Astrocyte of the hippocampus (primary cell): Measurements from ENCODE around the gene ADCK2.
"Not testable (repeated sequence)": the region's sequence is repeated elsewhere in the genome, so short reads cannot be mapped to it uniquely, and the experiment has no call there.

Experiments
- DNase-seq: peaks from one replicate; pipeline ENCODE4 v3.0.0; 2011; ENCODE audit warnings: low read depth, low spot score

The ADCK2 gene

DNA sequence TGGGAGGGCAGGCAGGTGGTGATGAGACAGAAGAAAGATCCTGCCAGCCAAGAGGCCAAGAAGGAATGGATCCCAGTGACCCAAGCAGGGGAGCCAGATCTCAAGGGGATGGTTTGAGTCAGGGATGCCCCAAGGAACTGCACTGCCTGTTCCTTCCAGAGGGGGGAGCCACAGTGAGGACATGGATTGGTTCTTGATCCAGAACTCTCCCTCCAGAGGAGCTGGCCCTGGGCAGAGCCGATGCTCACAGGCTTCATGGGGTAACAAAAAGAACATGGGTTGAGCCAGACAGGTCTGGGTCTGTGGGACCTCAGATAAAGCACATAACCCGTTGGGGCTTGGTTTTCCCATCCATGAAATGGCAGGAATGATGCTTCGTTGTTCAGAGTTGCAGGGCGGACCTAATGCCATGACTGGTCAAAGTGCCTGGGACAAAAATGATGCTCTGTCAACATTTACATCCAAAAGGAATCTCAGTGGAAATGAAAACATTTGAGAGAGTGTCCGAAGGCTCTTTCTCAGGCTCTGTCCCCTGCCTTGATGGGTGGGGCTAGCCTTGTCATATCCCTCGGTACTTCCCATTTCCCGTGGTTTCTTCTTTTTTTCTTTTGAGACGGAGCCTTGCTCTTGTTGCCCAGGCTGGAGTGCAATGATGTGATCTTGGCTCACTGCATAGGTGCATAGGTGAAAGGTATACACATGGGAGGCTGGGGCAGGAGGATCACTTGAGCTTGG is 27.4 kb upstream of the ADCK2 start:
- no peak for DNase-seq

DNA sequence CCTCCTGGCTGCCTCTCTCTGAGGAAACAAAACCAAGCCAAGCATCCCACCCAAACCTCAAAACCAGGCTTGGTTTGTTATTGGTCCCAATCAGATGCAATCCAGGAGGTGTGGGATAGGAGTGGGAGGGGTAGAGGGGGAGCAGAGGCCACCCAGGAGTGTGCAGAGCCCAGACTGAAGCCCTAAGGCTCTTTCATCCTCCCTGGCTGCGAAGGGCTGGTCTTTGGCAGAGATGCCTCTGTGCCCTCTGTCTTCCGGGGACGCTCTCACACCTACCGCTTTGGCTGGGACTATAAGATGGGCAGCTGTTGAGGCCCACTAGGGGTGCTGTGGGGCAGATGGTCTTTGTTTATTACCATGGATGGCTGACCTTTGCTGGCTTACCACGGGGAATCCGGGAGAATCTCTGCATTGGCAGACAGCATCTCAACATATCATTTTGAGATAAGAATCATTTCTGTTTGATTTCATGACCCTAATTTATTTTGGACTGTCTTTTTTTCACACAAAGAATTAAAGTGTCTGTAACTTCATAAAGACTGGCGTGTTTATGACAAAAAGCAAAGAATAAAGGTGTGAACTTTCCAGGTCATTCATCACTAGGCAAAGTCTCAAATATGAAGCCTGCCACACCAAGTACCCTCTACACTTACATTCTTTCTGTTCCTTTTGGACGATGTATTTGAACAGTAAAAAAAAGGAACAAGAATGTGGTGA is 25.7 kb upstream of the ADCK2 start:
- DNase-seq = peak; percentile 56

DNA sequence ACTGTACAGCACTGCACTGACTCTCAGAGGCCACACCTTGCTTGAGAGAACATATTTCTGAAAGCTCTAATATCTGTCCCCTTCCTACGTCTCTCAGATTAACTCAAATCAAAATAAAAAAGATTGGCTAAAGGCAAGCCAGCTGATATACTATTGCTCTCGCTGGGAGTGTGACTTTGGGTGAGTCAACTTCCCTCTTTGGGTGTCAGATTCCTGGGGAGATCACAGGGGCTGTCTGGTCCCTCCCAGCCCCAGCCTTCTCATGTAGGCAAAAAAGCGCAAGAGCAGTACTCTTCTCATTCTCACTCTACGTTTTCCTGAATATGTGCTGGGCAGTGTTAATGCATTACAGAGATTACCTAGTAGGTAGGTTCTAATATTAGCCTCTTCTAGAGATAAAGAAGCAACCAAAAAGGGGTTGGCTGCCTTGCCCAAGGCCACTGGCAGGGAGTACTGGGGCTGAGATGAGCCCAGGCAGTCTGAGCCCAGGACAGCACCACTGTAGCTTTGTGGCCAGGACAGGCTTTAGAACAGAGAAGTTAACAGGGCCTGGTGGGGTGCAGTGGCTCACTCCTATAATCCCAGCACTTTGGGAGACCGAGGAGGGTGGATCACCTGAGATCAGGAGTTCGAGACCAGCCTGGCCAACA is 23.1 kb upstream of the ADCK2 start:
- DNase-seq = no peak

DNA sequence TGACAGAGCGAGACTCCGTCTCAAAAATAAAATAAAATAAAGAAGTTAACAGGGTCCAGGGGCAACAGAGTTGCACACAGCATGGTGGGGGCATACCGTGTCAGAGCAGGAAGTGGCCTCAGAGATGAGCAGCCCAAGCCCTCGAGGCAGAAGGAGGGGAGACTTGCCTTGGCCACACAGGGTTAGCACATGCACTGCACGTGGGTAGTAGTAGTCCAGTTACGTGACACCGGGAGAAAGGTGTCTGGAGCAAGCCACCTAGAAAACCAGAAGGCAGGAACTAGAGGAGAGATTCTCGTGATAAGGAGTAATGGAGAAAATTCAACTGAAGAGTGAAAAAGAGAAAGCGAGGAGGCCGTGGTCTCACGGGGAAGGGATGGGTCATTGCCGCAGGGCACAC is 22.4 kb upstream of the ADCK2 start:
- DNase-seq = no peak

DNA sequence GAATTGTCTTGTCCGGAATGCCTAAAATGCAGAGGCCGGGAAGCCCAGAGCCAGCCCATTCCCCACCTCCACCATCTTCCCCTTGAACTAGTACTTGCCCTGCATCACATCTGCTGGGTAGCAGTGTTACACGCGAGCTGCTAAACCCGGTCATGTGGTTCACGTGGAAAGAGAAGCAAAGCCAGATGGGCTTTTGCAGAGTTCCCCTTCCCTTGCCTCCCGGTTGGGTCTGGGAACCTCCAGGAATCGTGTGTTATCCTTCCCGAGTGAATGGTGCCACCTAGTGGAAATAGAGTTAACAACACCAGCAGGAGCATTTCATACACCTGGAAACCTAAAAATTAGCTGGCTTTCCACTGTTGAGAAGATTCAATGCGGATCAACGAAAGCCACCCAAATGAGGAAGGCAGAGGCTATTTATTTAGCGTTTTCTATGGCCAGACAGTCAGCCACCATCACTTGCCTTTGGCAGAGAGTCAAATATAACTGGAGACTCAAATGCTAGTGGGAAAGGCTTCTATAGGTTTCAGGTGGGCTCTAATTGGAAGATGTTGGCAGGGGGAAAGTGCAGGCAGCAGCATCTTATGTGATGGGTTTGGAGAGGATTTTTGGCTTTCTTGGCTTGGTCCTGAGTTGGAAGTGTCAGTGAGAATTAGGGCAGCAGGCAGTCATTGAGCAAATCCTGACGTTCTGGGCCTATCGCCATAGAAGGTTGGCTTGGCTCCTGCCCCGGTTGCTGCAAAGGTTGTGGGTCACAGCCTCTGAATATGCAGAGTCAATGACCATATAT is 19.2 kb upstream of the ADCK2 start:
- DNase-seq = peak; percentile 87

DNA sequence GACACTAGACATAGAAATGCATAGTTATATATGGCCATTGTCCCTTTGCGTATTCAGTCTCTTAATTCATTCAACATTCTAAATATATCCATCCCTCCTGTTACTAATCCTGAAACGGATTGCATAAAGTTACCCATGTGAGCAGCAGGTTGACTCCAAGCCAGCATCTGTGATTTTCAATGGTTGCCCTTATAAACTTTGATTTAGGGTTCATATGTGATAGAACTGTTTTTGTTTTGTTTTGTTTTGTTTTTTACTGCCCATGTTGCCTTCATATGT is 18.7 kb upstream of the ADCK2 start:
- no peak for DNase-seq

DNA sequence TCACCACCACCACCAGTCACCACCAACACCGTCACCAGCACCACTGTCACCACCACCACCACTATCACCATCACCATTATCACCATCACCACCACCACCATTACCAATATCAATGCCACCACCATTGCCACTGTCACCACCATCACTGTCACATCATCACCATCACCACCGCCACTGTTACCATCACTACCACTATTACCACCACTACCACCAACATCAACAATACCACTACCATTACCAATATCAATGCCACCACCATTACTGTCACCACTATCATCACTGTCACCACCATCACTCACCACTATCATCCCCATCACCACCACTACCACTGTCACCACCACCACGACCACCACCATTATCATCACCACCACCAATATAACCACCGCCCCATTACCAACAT is 18.1 kb upstream of the ADCK2 start:
- no peak for DNase-seq

DNA sequence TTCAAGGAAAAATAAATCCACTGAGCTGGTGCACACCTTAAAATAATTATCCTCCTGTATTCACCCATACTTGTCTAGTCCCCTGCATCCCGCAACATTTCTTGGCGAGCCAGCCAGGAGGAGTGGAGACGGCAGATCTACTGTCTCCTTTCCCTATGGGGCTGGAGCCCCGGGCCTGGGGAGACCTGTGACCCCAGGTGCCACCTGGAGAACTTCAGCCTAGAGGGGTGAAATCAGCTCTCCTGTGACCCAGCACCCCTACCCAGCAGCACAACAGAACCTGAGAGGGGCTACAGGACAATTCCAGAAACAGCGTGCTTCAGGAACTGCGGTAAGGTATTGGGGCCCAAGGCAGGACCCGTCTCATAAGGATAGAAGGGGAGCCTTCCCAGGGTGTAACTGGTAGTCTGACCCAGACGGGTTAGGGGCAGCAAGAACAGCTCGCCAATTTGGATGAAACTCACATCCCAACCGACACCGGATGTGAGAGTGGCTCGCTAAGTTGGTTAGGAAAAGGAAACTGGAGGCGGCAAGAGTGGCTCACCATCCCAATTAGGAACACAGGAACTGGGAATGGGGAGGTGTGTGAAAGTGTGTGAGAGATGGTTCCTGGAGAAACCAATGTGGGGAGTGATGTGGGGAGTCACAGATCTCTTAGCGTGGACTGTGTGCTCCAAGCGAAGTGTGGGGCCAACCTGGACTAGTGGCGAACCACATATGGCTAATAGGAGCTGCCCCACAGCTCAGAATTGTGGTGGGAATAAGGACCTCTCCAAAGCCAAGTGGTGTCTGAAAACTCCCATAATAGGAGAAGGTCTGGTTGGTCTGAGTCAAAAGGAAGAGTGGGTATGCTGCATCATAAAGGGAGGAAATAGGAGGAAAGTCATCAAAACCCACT is 17.0 kb upstream of the ADCK2 start:
- DNase-seq = no peak

DNA sequence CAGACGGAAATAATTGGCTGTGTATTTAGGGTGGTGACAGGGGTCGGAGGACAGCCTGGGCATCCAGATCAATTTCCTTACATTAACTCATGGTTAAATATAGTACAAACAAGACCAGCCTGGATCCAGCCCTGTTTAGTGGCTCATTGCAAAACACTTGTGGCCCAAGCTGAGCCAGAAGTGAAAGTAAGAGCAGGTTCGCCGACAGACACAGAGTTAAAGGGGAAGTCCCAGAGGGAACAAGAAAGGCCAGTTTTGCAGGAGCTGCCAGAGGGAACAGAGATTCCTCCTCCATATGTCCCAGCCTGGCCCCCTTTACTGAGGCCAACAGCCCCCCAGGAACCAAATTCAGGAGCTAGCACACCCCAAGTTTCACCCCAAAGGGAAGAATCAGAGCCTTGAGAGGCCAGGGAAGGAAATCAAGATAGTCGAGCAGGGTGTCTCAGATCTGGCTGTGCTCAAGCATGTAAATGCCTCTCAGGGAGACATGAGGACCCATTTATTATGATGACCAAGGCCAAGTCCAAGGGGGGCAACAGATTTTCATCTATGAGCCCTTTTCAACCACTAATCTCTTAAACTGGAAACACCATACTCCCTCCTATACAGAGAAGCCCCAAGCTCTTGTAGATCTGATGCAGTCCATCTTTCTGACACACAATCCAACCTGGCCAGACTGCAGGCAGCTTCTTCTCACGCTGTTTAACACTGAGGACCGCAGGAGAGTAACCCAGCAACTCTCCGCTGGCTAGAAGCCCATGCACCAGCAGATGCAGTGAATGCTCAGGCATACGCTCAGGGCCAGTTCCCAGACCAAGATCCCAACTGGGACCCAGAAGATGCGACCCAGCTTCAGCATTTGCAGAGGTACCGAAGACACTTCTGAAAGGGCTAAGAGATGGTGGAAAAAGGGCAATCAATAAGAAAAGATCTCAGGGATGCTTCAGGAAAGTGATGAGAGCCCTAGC is 15.9 kb upstream of the ADCK2 start:
- peak; percentile 31 for DNase-seq

DNA sequence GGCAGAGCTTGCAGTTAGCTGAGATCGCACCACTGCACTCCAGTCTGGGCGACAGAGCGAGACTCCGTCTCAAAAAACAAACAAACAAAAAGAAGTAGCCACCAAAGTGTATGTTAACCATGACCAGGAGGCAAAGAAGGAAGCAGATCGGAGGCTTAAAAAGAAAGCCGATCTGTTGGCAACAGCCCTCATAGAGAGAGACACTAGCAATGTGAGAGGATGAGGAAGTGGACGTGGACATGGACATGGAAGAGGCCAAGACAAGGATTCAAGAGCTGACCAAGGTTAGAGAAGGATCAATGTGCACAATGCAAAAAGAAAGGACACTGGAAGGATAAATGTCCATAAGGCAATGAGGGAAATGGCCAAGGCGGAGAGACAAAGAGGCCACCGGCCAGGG is 14.9 kb upstream of the ADCK2 start:
- DNase-seq = no peak

DNA sequence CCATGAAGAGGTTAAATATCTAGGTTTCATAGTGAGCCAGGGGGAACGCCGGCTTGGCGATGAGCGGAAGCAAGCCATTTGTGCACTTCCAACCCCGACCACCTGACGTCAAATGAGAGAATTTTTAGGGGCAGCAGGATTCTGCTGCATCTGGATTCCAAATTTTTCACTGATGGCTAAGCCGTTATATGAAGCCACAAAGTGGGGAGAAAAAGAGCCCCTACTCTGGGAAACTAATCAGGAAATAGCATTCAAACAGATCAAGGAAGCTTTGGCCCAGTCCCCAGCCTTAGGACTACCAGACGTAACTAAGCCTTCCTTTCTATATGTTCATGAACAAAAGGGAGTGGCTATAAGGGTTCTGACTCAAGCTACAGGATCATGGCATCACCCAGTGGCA is 12.9 kb upstream of the ADCK2 start:
- DNase-seq = no peak

DNA sequence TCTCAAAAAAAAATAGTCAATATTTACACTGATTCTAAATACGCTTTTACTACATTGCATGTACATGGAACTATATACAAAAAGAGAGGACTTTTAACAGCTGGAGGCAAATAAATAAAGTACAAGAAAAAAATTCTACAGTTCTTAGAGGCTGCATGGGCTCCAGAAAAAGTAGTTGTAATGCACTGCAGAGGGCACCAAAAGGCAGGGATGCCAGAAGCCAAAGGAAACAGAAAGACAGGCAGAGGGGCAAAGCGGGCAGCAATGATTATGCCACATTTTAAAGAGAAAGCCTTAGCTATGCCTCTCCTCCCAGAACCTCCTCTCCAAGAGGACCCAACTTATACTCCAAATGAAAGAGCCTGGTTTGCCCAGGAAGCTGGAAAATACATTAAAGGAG is 11.6 kb upstream of the ADCK2 start:
- DNase-seq = no peak

DNA sequence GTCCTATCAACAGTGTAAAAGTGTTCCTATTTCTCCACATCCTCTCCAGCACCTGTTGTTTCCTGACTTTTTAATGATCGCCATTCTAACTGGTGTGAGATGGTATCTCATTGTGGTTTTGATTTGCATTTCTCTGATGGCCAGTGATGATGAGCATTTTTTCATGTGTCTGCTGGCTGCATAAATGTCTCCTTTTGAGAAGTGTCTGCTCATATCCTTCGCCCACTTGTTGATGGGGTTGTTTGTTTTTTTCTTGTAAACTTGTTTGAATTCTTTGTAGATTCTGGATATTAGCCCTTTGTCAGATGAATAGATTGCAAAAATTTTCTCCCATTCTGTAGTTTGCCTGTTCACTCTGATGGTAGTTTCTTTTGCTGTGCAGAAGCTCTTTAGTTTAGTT is 9.8 kb upstream of the ADCK2 start:
- not testable (repeated sequence) for DNase-seq

DNA sequence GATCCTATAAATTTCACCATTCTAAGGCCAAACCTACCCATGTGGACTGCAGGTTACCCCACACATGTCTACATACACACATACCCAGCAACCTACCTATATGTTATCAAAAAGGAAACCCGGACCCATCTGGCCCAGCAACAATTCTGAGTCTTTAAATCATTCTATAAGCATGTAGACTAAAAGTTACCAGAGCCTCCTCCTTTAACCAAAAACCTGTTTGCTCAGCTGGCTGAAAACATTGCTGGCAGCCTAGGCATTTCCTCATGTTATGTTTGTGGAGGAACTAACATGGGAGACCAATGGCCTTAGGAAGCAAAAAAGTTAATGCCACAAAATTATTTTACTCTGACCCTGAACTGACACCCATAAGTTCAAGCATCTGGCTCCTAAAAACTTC is 5.3 kb upstream of the ADCK2 start:
- DNase-seq = no peak

DNA sequence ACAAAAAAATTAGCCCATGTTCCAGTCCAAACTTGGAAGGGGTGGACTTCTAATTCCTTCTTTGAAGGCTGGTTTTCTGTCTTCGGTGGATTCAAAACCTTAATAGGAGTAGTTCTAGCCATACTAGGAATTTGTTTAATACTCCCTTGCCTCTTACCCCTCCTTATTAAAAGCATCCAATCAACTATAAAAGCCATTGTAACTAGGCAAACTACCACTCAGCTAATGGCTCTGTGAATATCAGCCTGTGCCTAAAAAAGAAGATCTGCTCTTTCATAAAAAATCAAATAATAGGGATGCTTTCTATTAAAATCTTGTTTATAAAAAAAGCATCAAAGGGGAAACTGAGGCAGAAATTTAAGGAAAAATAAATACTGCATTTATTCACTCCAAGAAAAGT is 4.1 kb upstream of the ADCK2 start:
- DNase-seq = no peak

DNA sequence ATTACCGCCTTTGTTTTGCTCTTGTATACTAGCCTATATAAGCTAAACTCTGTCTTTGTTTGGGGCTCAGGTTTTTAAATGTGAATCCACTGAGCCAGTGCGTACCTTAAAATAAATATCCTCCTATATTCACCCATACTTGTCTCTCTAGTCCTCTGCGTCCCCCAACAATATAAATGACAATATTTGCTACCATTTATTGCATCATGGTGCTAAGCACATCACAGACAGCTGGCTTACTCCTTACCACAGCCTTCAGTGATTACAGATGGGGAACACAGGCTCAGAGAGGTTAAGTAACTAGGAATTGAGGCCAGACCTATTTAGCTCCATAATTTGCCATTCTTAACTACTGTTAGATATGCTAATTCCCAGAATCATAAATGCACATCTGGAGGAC is 3.4 kb upstream of the ADCK2 start:
- DNase-seq = no peak

DNA sequence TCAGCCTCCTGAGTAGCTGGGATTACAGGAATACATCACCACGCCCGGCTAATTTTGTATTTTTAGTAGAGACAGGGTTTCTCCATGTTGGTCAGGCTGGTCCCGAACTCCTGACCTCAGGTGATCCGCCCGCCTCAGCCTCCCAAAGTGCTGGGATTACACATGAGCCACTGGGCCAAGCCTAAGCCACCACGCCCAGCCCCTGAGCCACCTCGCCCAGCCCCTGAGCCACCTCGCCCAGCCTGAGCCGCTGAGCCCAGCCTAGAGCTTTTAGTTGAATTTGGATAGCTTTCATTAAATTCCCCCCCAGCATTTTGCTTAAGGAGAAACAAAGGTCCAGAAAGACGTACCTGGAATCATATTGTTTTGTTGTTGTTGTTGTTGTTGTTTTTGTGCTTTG is 2.9 kb upstream of the ADCK2 start:
- not testable (repeated sequence) for DNase-seq

DNA sequence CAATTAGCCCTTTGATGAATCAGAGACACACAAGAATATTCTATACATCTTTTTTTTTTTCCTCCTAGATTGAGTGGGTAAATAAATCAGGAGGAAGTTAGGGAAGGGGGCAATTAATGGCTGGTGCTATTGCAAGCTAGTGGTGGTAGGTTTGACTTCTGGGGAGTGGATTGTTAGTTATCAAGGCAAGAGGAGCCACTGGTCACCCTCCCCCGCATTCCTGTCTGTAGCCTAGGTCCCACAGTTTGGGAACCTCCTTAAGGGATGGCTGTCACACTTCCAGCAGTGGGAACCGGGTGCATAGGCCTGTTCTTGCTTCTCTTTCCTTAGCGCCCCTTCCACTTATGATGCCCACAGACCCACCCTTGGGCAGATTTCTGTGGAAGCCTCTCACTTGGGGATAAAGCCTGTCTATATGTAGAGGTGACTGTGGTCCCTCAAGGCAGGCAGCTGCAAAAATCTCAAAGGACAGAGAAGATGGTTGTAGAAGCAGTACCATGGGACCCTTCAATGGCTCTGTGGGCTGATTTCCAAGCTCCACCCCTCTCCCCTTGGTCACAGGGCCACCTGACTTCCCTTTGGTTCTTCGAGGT is 2.3 kb upstream of the ADCK2 start:
- DNase-seq = no peak

DNA sequence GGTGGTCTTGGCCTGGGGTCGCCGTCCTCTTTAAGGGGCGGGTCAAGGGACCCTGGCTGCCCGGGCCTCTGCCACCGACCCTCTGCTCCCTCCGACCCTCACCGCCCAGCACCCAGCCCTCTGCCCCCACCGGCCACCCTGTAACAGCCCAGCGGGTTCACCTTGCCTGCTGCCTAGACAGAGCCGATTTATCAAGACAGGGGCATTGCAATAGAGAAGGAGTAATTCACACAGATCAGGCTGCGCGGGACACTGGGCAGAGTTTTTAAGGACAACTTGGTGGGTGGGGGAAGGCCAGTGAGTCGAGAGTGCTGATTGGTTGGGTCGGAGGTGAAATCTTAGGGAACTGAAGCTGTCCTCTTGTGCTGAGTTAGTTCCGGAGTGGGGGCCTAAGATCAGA is 779 bp upstream of the ADCK2 start:
- no peak for DNase-seq
